ENCODE measurements around the gene OST4.

- no peak for TF ChIP-seq NFXL1 (IDR thresholded peaks at IDR 0.05; ENCODE audit: borderline replicate concordance)
- no peak for TF ChIP-seq CTCF (IDR thresholded peaks at IDR 0.05 in 2 of 3, conservative IDR thresholded peaks at IDR 0.05 in 1 of 3; ENCODE audit: control insufficient read depth in 2 of 3, extremely low read depth in 1 of 3, insufficient read depth in 1 of 3, low read depth in 3 of 3, low read length in 3 of 3)
- TF ChIP-seq EZH2 (IDR thresholded peaks at IDR 0.05; ENCODE audit: borderline replicate concordance, control insufficient read depth, low read depth, low read length) = no peak
- no peak for TF ChIP-seq PRDM15 (CRISPR knock-in tag; IDR thresholded peaks at IDR 0.05)
- no peak for TF ChIP-seq JUND (IDR thresholded peaks at IDR 0.05; ENCODE audit: low read depth, low read length)
- no peak for TF ChIP-seq KDM1A (IDR thresholded peaks at IDR 0.05; ENCODE audit: borderline replicate concordance)
- TF ChIP-seq MYC (IDR thresholded peaks at IDR 0.05; ENCODE audit: insufficient read depth, insufficient read length, insufficient replicate concordance, low read length, severe bottlenecking) = no peak
- TF ChIP-seq SRF (IDR thresholded peaks at IDR 0.05; ENCODE audit: low read depth in 2 of 2, low read length in 2 of 2) = no peak
- TF ChIP-seq ZBTB11 (CRISPR knock-in tag; IDR thresholded peaks at IDR 0.05) = no peak
- no peak for TF ChIP-seq CREM (IDR thresholded peaks at IDR 0.05; ENCODE audit: low read depth)
- TF ChIP-seq MXI1 (IDR thresholded peaks at IDR 0.05; ENCODE audit: low read depth, low read length) = no peak
These were observed 25.4 kb upstream of the OST4 start for GRCh38 chr2:27096748-27097297.
